ENCODE data around the gene MCUB.
"Not testable (repeated sequence)": the region's sequence is repeated elsewhere in the genome, so short reads cannot be mapped to it uniquely, and the experiment has no call there.

Gene MCUB

GRCh38 chr4:109559983-109560686 lies at the start of gene MCUB:
MCUB (plus strand) TSS chr4:109560246; CDS start chr4:109560338, 92 bp downstream.
- in situ Hi-C loops (cut with HindIII; ENCODE audit: low pct_ligation_motif_present, low sequenced_read_pairs): no loop called here
- peak within 1 kb of the TSS; percentile 64 for H3K27ac ChIP-seq
- peak; percentile 83 for DNase-seq
- TF ChIP-seq CTCF (IDR thresholded peaks at IDR 0.05; ENCODE audit: low read depth, low read length, missing control alignments): no peak
- no peaks in the 10 kb centered on the region for H3K36me3 ChIP-seq (replicated peaks)
- H3K27me3 ChIP-seq (replicated peaks): no peaks in the 10 kb centered on the region
- peak within 1 kb of the TSS; percentile 72 for H3K4me3 ChIP-seq (ENCODE audit: low read depth, low read length)

GRCh38 chr4:109510687-109511086 lies 49.4 kb upstream of the MCUB start:
- no peaks in the 10 kb centered on the region for H3K27me3 ChIP-seq (replicated peaks)
- DNase-seq: no peak
- no peak overlapping the region for H3K27ac ChIP-seq
- no peak overlapping the region for H3K4me3 ChIP-seq (ENCODE audit: low read depth, low read length)
- in situ Hi-C loops (cut with HindIII; ENCODE audit: low pct_ligation_motif_present, low sequenced_read_pairs): no loop called here
- peaks cover 23% of the 10 kb centered on the region for H3K36me3 ChIP-seq (replicated peaks)
- TF ChIP-seq CTCF (IDR thresholded peaks at IDR 0.05; ENCODE audit: low read depth, low read length, missing control alignments): no peak

- Histone ChIP-seq H3K27me3 (replicated peaks) (no peaks in the 10 kb centered on the region), H3K36me3 (replicated peaks) (peaks cover 24% of the 10 kb centered on the region), H3K27ac (no peak overlapping the region), H3K4me3 (ENCODE audit: low read depth, low read length) (no peak overlapping the region)
- TF ChIP-seq CTCF (IDR thresholded peaks at IDR 0.05; ENCODE audit: low read depth, low read length, missing control alignments): no peak
- in situ Hi-C loops (cut with HindIII; ENCODE audit: low pct_ligation_motif_present, low sequenced_read_pairs): no loop called here
- no peak for DNase-seq
Observed at GRCh38 chr4:109511414-109511813, 48.6 kb upstream of the MCUB start.

- H3K27ac ChIP-seq; H3K4me3 ChIP-seq (ENCODE audit: low read depth, low read length); H3K27me3 ChIP-seq (replicated peaks); DNase-seq; in situ Hi-C loops (cut with HindIII; ENCODE audit: low pct_ligation_motif_present, low sequenced_read_pairs): not testable (repeated sequence)
- peaks cover 29% of the 10 kb centered on the region for H3K36me3 ChIP-seq (replicated peaks)
Observed at GRCh38 chr4:109513368-109513767, 46.7 kb upstream of the MCUB start.

GRCh38 chr4:109532182-109532581 lies 27.9 kb upstream of the MCUB start:
- in situ Hi-C loops (cut with HindIII; ENCODE audit: low pct_ligation_motif_present, low sequenced_read_pairs): no loop called here
- H3K4me3 ChIP-seq (ENCODE audit: low read depth, low read length): no peak overlapping the region
- no peak for TF ChIP-seq CTCF (IDR thresholded peaks at IDR 0.05; ENCODE audit: low read depth, low read length, missing control alignments)
- no peak overlapping the region for H3K27ac ChIP-seq
- peaks cover 69% of the 10 kb centered on the region for H3K36me3 ChIP-seq (replicated peaks)
- DNase-seq: no peak
- H3K27me3 ChIP-seq (replicated peaks): no peaks in the 10 kb centered on the region

GRCh38 chr4:109545401-109545800 lies 14.6 kb upstream of the MCUB start:
- in situ Hi-C loops (cut with HindIII; ENCODE audit: low pct_ligation_motif_present, low sequenced_read_pairs): no loop called here
- TF ChIP-seq CTCF (IDR thresholded peaks at IDR 0.05; ENCODE audit: low read depth, low read length, missing control alignments): no peak
- DNase-seq: no peak
- Histone ChIP-seq H3K4me3 (ENCODE audit: low read depth, low read length) (no peak overlapping the region), H3K36me3 (replicated peaks) (peaks cover 10% of the 10 kb centered on the region), H3K27ac (no peak overlapping the region), H3K27me3 (replicated peaks) (no peaks in the 10 kb centered on the region)

All from brain microvascular endothelial cell (primary cell).